ENCODE measurements around the gene LUM.
"Not testable (repeated sequence)": the region's sequence is repeated elsewhere in the genome, so short reads cannot be mapped to it uniquely, and the experiment has no call there.

DNA sequence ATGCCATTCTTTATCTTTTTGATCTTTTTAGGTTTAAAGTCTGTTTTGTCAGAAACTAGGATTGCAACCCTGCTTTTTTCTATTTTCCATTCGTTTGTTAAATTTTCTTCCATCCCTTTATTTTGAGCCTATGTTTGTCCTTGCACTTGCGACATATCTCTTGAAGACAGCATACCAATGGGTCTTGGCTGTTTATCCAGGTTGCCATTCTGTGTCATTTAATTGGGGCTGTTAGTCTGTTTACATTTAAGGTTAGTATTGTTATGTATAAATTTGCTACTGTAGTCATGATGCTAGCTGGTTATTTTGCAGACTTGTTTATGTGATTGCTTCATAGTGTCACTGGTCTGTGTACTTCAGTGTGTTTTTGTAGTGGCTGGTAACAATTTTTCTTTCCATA is 21.3 kb downstream of the LUM start:
- TF ChIP-seq, protein P1, sequence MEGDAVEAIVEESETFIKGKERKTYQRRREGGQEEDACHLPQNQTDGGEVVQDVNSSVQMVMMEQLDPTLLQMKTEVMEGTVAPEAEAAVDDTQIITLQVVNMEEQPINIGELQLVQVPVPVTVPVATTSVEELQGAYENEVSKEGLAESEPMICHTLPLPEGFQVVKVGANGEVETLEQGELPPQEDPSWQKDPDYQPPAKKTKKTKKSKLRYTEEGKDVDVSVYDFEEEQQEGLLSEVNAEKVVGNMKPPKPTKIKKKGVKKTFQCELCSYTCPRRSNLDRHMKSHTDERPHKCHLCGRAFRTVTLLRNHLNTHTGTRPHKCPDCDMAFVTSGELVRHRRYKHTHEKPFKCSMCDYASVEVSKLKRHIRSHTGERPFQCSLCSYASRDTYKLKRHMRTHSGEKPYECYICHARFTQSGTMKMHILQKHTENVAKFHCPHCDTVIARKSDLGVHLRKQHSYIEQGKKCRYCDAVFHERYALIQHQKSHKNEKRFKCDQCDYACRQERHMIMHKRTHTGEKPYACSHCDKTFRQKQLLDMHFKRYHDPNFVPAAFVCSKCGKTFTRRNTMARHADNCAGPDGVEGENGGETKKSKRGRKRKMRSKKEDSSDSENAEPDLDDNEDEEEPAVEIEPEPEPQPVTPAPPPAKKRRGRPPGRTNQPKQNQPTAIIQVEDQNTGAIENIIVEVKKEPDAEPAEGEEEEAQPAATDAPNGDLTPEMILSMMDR (IDR thresholded peaks at IDR 0.05) = not testable (repeated sequence)
- not testable (repeated sequence) for TF ChIP-seq TAF1 (IDR thresholded peaks at IDR 0.05; ENCODE audit: borderline replicate concordance, low read depth, low read length); TEAD4 (IDR thresholded peaks at IDR 0.05; ENCODE audit: borderline replicate concordance, insufficient read depth); MXI1 (IDR thresholded peaks at IDR 0.05; ENCODE audit: low read depth, low read length); GATA2 (CRISPR knock-in tag; IDR thresholded peaks at IDR 0.05); GABPA (IDR thresholded peaks at IDR 0.05; ENCODE audit: low read depth); POLR2AphosphoS5 (IDR thresholded peaks at IDR 0.05; ENCODE audit: low read depth, low read length); NFIC (IDR thresholded peaks at IDR 0.05; ENCODE audit: borderline replicate concordance); NRF1 (IDR thresholded peaks at IDR 0.05; ENCODE audit: low read depth, low read length); RAD21 (IDR thresholded peaks at IDR 0.05; ENCODE audit: low read length)
- TF ChIP-seq, protein P2, sequence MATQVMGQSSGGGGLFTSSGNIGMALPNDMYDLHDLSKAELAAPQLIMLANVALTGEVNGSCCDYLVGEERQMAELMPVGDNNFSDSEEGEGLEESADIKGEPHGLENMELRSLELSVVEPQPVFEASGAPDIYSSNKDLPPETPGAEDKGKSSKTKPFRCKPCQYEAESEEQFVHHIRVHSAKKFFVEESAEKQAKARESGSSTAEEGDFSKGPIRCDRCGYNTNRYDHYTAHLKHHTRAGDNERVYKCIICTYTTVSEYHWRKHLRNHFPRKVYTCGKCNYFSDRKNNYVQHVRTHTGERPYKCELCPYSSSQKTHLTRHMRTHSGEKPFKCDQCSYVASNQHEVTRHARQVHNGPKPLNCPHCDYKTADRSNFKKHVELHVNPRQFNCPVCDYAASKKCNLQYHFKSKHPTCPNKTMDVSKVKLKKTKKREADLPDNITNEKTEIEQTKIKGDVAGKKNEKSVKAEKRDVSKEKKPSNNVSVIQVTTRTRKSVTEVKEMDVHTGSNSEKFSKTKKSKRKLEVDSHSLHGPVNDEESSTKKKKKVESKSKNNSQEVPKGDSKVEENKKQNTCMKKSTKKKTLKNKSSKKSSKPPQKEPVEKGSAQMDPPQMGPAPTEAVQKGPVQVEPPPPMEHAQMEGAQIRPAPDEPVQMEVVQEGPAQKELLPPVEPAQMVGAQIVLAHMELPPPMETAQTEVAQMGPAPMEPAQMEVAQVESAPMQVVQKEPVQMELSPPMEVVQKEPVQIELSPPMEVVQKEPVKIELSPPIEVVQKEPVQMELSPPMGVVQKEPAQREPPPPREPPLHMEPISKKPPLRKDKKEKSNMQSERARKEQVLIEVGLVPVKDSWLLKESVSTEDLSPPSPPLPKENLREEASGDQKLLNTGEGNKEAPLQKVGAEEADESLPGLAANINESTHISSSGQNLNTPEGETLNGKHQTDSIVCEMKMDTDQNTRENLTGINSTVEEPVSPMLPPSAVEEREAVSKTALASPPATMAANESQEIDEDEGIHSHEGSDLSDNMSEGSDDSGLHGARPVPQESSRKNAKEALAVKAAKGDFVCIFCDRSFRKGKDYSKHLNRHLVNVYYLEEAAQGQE (IDR thresholded peaks at IDR 0.05; ENCODE audit: low read depth, low read length) = not testable (repeated sequence)
- TF ChIP-seq, protein P3, sequence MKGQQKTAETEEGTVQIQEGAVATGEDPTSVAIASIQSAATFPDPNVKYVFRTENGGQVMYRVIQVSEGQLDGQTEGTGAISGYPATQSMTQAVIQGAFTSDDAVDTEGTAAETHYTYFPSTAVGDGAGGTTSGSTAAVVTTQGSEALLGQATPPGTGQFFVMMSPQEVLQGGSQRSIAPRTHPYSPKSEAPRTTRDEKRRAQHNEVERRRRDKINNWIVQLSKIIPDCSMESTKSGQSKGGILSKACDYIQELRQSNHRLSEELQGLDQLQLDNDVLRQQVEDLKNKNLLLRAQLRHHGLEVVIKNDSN (IDR thresholded peaks at IDR 0.05; ENCODE audit: borderline replicate concordance, low read depth) = not testable (repeated sequence)
